Effector memory CD8-positive, alpha-beta T cell (primary cell): ENCODE data around the gene LDLRAD2.
"Not testable (repeated sequence)": the region's sequence is repeated elsewhere in the genome, so short reads cannot be mapped to it uniquely, and the experiment has no call there.

ENCODE experiments used
- ATAC-seq: fragments of 150-1000 bp; cut with Tn5 transposase; replicated peaks from 2 replicates; pipeline ENCODE4 v1.10.0; 2021; ENCODE audit warnings: mild to moderate bottlenecking, moderate library complexity
- DNase-seq, 3 experiments: peaks; one replicate each; pipeline ENCODE4 v3.0.0; 2021
- H3K27ac Mint-ChIP-seq, 2 donors: one replicate each; pipeline ENCODE4 v1.8.0; 2022; ENCODE audit warnings: mild to moderate bottlenecking in 2 of 2, mixed read lengths in 2 of 2, moderate library complexity in 2 of 2
- H3K27me3 Mint-ChIP-seq, 2 donors: one replicate each; pipeline ENCODE4 v1.8.0; 2022; ENCODE audit warnings: mixed read lengths in 2 of 2
- H3K36me3 Mint-ChIP-seq: one replicate; pipeline ENCODE4 v1.8.0; 2022; ENCODE audit warnings: mild to moderate bottlenecking, moderate library complexity, mixed read lengths; ENCODE audit not compliant: insufficient read depth
- H3K4me1 Mint-ChIP-seq, 2 donors: one replicate each; pipeline ENCODE4 v1.8.0; 2022; ENCODE audit warnings: low read depth in 2 of 2, mixed read lengths in 2 of 2
- H3K4me3 Mint-ChIP-seq, 2 donors: one replicate each; pipeline ENCODE4 v1.8.0; 2022; ENCODE audit warnings: mild to moderate bottlenecking in 2 of 2, mixed read lengths in 2 of 2, moderate library complexity in 2 of 2
- H3K9me3 Mint-ChIP-seq, 2 donors: one replicate each; pipeline ENCODE4 v1.8.0; 2022; ENCODE audit warnings: mixed read lengths in 2 of 2
- total RNA-seq, 9 experiments: gene quantifications; one replicate each; lab custom pipeline; 2026; lab: John Stamatoyannopoulos, UW

Gene LDLRAD2, protein sequence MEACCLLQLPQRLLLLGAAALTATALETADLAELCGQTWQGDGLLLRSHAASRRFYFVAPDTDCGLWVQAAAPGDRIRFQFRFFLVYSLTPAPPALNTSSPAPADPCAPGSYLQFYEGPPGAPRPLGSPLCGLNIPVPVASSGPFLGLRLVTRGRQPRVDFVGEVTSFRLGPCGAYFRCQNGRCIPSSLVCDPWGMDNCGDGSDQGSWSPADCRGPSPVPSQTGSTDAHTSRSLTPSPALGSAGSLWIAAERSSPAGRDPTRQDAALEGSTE
- 0 to 0.13 (median 0) reads per million in 9 experiments for total RNA-seq

- ATAC-seq: no peak
- H3K4me3 Mint-ChIP-seq: no peak within 1 kb of the TSS
- H3K27ac Mint-ChIP-seq: no peak within 1 kb of the TSS
- no peak for DNase-seq
- peaks cover 0 to 2% of the 10 kb centered on the region in 2 donors for H3K4me1 Mint-ChIP-seq
- no peaks in the 10 kb centered on the region for H3K9me3 Mint-ChIP-seq
- no peaks in the 10 kb centered on the region for H3K36me3 Mint-ChIP-seq
- peaks cover 35 to 50% of the 10 kb centered on the region in 2 donors for H3K27me3 Mint-ChIP-seq
These were observed at the start of gene LDLRAD2 for GRCh38 chr1:21811875-21812305. Gene LDLRAD2 (plus strand): TSS chr1:21812265. CDS start chr1:21812452, 187 bp downstream.

DNA sequence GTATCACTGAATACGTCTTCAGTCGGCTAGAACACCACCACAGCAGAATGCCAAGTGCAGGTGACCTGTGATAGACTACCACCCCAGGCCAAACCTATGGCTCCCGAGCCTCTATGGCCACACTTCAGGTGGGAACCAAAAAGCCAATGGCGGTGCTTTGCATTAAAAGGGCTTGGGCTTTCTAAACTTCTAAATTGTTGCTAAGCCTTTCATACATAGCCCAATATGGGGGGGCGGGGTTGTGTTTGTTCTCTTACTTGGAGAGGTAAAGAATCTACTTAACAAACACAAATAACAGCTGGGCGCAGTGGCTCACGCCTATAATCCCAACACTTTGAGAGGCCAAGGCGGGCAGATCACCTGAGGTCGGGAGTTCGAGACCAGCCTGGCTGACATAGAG is 48.8 kb upstream of the LDLRAD2 start:
- DNase-seq (no peak), ATAC-seq (no peak)
- no peaks in the 10 kb centered on the region for H3K27me3 Mint-ChIP-seq
- H3K4me1 Mint-ChIP-seq: peaks cover 26 to 56% of the 10 kb centered on the region in 2 donors
- H3K27ac Mint-ChIP-seq: peak overlapping the region in 1 of 2 donors; percentile 46
- H3K4me3 Mint-ChIP-seq: no peak overlapping the region
- no peaks in the 10 kb centered on the region for H3K9me3 Mint-ChIP-seq
- H3K36me3 Mint-ChIP-seq: peaks cover 14% of the 10 kb centered on the region

DNA sequence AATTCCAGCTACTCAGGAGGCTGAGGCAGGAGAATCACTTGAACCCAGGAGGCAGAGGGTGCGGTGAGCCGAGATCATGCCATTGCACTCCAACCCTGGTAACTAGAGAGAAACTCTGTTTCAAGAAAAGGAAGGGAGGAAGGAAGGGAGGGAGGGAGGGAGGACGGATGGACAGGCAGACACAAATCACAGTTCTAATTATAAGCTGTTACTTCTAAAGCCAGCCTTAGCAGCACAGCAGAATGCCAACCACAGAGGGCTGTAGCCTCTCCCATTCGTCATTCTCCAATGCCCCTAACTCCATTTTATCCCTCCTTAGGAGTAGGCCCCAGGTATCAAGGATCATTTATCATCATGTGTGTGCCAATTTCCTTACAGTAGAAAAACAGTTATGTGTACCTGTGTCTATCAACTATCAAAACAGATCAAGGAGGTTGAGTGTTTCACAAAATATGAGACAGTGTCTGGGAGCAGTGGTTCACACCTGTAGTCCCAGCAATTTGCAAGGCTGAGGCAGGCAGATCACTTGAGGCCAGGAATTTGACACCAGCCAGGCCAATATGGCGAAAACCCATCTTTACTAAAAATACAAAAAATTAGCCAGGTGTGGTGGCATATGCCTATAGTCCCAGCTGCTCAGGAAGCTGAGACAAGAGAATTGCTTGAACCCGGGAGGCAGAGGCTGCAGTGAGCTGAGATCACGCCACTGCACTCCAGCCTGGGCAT is 48.2 kb upstream of the LDLRAD2 start:
- H3K27ac Mint-ChIP-seq: peak overlapping the region in 1 of 2 donors; percentile 46
- H3K36me3 Mint-ChIP-seq: peaks cover 12% of the 10 kb centered on the region
- H3K27me3 Mint-ChIP-seq: no peaks in the 10 kb centered on the region
- no peak overlapping the region for H3K4me3 Mint-ChIP-seq
- ATAC-seq: no peak
- H3K4me1 Mint-ChIP-seq: peaks cover 29 to 53% of the 10 kb centered on the region in 2 donors
- no peak for DNase-seq
- no peaks in the 10 kb centered on the region for H3K9me3 Mint-ChIP-seq

DNA sequence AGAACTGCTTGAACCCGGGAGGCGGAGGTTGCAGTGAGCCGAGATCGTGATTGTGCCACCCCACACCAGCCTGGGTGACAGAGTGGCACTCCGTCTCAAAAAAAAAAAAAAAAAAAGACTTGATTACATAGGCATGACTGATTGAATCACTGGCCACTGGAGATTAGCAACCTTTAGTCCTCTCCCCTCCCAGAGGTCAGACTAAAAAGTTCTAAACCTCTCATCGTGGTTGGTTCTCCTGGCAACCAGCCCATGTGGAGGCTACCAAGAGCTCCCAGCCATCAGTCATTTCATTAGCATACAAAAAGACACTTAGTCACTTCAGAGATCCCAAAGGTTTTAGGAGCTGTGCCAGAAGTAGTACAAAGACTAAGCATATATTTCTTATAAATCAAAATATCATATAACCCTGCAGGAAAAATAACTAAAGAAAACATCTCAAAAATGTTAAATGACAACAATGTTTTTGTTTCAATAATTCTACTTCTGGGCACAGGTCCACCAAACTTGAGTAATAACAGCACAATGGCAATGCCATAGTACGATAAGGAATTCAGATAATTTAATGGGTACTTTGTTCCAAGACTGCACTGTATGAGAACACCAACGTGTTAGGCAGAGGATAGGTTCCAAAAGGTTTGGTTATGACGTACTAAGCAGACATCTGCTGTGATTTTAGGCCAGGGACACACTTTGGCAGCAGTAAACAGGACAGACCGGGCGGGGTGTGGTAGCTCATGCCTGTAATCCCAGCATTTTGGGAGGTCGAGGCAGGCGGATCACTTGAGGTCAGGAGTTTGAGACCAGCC is 47.2 kb upstream of the LDLRAD2 start:
- no peak for ATAC-seq
- DNase-seq: no peak
- H3K4me1 Mint-ChIP-seq: peaks cover 23 to 47% of the 10 kb centered on the region in 2 donors
- H3K27me3 Mint-ChIP-seq: no peaks in the 10 kb centered on the region
- no peak overlapping the region for H3K4me3 Mint-ChIP-seq
- H3K36me3 Mint-ChIP-seq: peaks cover 8% of the 10 kb centered on the region
- peak overlapping the region in 1 of 2 donors; percentile 41 for H3K27ac Mint-ChIP-seq
- no peaks in the 10 kb centered on the region for H3K9me3 Mint-ChIP-seq

- H3K4me1 Mint-ChIP-seq: peaks cover 27 to 48% of the 10 kb centered on the region in 2 donors
- H3K9me3 Mint-ChIP-seq: no peaks in the 10 kb centered on the region
- H3K27ac Mint-ChIP-seq: peak overlapping the region in 1 of 2 donors; percentile 20
- no peak for ATAC-seq
- H3K4me3 Mint-ChIP-seq: no peak overlapping the region
- no peak for DNase-seq
- no peaks in the 10 kb centered on the region for H3K27me3 Mint-ChIP-seq
- H3K36me3 Mint-ChIP-seq: peaks cover 6% of the 10 kb centered on the region
These were observed 45.9 kb upstream of the LDLRAD2 start for GRCh38 chr1:21766210-21766609.

- H3K27me3 Mint-ChIP-seq, H3K27ac Mint-ChIP-seq, H3K9me3 Mint-ChIP-seq, ATAC-seq, H3K36me3 Mint-ChIP-seq, DNase-seq, H3K4me3 Mint-ChIP-seq: not testable (repeated sequence)
- H3K4me1 Mint-ChIP-seq: peaks cover 25 to 44% of the 10 kb centered on the region in 2 donors
These were observed 45.0 kb upstream of the LDLRAD2 start for GRCh38 chr1:21767106-21767505.

DNA sequence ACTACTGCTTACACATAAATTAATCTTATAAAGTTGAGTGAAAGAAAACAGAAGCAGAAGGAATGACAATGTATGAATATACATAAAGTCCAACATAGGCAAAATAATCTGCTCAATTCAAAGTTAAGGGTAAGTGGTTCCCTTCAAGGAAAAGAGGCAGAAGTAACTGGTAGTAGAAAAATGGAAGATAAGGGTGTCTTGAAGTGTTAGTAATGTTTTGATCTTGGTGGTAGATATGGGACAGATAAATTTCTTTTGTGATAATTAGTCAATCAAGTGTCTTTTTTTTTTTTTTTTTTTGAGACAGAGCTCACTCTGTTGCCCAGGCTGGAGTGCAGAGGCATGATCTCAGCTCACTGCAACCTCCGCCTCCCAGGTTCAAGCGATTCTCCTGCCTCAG is 41.9 kb upstream of the LDLRAD2 start:
- Mint-ChIP-seq H3K27me3 (no peaks in the 10 kb centered on the region), H3K9me3 (no peaks in the 10 kb centered on the region), H3K36me3 (peaks cover 6% of the 10 kb centered on the region), H3K4me3 (no peak overlapping the region), H3K4me1 (peaks cover 26 to 35% of the 10 kb centered on the region in 2 donors), H3K27ac (peak overlapping the region in 1 of 2 donors; percentile 39)
- DNase-seq (no peak), ATAC-seq (no peak)

DNA sequence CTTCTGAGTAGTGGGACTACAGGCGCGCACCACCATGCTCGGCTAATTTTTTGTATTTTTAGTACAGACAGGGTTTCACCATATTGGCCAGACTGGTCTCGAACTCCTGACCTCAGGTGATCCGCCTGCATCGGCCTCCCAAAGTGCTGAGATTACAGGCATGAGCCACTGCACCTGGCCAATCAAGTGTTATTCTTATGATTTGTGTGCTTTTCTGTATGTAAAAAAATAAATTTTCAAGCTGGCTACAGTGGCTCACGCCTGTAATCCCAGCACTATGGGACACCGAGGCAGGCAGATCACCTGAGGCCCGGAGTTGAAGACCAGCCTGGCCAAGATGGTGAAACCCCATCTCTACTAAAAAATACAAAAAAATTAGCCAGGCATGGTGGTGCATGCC is 41.5 kb upstream of the LDLRAD2 start:
- ATAC-seq, DNase-seq, H3K36me3 Mint-ChIP-seq, H3K9me3 Mint-ChIP-seq, H3K27me3 Mint-ChIP-seq, H3K4me3 Mint-ChIP-seq, H3K27ac Mint-ChIP-seq: not testable (repeated sequence)
- peaks cover 23 to 32% of the 10 kb centered on the region in 2 donors for H3K4me1 Mint-ChIP-seq

DNA sequence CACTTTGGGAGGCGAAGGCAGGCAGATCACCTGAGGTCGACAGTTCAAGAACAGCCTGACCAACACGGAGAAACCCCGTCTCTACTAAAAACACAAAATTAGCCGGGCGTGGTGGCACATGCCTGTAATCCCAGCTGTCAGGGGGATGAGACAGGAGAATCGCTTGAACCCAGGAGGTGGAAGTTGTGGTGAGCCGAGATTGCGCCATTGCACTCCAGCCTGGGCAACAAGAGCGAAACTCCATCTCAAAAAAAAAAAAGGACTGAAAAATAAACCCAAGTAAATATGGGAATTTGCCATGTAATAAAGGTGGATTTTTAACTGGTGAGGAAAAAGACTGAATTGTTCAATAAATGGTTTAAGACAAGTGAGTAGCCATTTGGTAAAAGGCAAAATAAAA is 40.4 kb upstream of the LDLRAD2 start:
- Mint-ChIP-seq H3K36me3 (peaks cover 10% of the 10 kb centered on the region), H3K4me1 (peaks cover 25 to 29% of the 10 kb centered on the region in 2 donors)
- H3K27me3 Mint-ChIP-seq, DNase-seq, H3K27ac Mint-ChIP-seq, H3K4me3 Mint-ChIP-seq, ATAC-seq, H3K9me3 Mint-ChIP-seq: not testable (repeated sequence)

DNA sequence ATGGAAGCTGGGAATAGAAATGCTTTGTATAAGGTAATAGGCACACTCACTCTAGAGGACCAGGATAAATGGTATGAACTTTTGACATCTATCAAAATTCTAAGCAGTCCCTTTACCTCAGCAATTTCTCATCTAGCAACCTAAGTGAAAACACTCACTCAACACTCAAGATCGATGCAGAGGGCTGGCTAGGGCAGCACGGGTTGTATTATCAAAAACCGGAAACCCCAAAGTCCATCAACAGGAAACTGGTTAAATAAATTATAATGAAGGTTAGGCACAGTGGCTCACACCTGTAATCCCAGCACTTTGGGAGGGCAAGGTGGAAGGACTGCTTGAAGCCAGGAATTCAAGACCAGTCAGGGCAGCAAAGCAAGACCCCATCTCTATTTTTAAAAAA is 38.5 kb upstream of the LDLRAD2 start:
- H3K9me3 Mint-ChIP-seq: no peaks in the 10 kb centered on the region
- no peaks in the 10 kb centered on the region for H3K27me3 Mint-ChIP-seq
- H3K27ac Mint-ChIP-seq: peak overlapping the region; percentile 64 to 89
- peaks cover 10% of the 10 kb centered on the region for H3K36me3 Mint-ChIP-seq
- H3K4me1 Mint-ChIP-seq: peaks cover 32 to 44% of the 10 kb centered on the region in 2 donors
- H3K4me3 Mint-ChIP-seq: peak overlapping the region; percentile 41 to 55
- peak; percentile 75 for ATAC-seq
- peak in 1 of 3 experiments; percentile 11 for DNase-seq

GRCh38 chr1:21774835-21775549 is 37.1 kb upstream of the LDLRAD2 start:
- H3K36me3 Mint-ChIP-seq: peaks cover 10% of the 10 kb centered on the region
- peak overlapping the region; percentile 23 to 82 for H3K27ac Mint-ChIP-seq
- H3K27me3 Mint-ChIP-seq: no peaks in the 10 kb centered on the region
- ATAC-seq: no peak
- no peaks in the 10 kb centered on the region for H3K9me3 Mint-ChIP-seq
- peaks cover 31 to 43% of the 10 kb centered on the region in 2 donors for H3K4me1 Mint-ChIP-seq
- no peak for DNase-seq
- no peak overlapping the region for H3K4me3 Mint-ChIP-seq

- Mint-ChIP-seq H3K9me3 (no peaks in the 10 kb centered on the region), H3K36me3 (peaks cover 10% of the 10 kb centered on the region), H3K27ac (peak overlapping the region; percentile 23 to 82), H3K4me3 (no peak overlapping the region), H3K27me3 (no peaks in the 10 kb centered on the region), H3K4me1 (peaks cover 34 to 44% of the 10 kb centered on the region in 2 donors)
- no peak for ATAC-seq
- DNase-seq: no peak
These were observed 36.5 kb upstream of the LDLRAD2 start for GRCh38 chr1:21775550-21775914.
